Measurements from ENCODE around the gene ARHGEF40.

Gene ARHGEF40

GRCh38 chr14:21121122-21121521 lies 51.0 kb downstream of the ARHGEF40 start:
- DNase-seq (ENCODE audit: low read depth in 2 of 2) = no peak

- DNase-seq (ENCODE audit: low read depth in 2 of 2) = no peak
Observed at GRCh38 chr14:21123429-21123828, 53.3 kb downstream of the ARHGEF40 start.

- no peak for DNase-seq (ENCODE audit: low read depth in 2 of 2)
Observed at GRCh38 chr14:21133901-21134300, 63.8 kb downstream of the ARHGEF40 start.

GRCh38 chr14:21136024-21136423 lies 65.9 kb downstream of the ARHGEF40 start:
- DNase-seq (ENCODE audit: low read depth in 2 of 2) = no peak
